ENCODE data around the gene SLC6A7.

- TF ChIP-seq CTCF (conservative IDR thresholded peaks at IDR 0.05 in 1 of 2, IDR thresholded peaks at IDR 0.05 in 1 of 2; ENCODE audit: extremely low read depth in 1 of 2, insufficient read depth in 1 of 2, low read depth in 1 of 2, low read length in 2 of 2) (no peak), EZH2 (IDR thresholded peaks at IDR 0.05; ENCODE audit: borderline replicate concordance, low read length) (no peak)
Observed at GRCh38 chr5:150229571-150229970, 39.7 kb downstream of the SLC6A7 start.

Measured in mammary epithelial cell (primary cell).